ENCODE data around the gene TDP2.
"Not testable (repeated sequence)": the region's sequence is repeated elsewhere in the genome, so short reads cannot be mapped to it uniquely, and the experiment has no call there.

Gene TDP2

GRCh38 chr6:24666641-24667377 is at the start of gene TDP2, which contains the start of gene ACOT13:
TSS of gene TDP2 (minus strand) at chr6:24666899. CDS start at chr6:24666862, 37 bp downstream.
TSS of gene ACOT13 (plus strand) at chr6:24667077. CDS start at chr6:24667264, 187 bp downstream.
- Mint-ChIP-seq H3K36me3 (ENCODE audit: low read depth) (peaks cover 85% of the 10 kb centered on the region), H3K27ac (peak within 1 kb of the TSS; percentile 99), H3K27me3 (no peaks in the 10 kb centered on the region), H3K4me3 (peak within 1 kb of the TSS; percentile 96), H3K4me1 (ENCODE audit: low read depth) (peaks cover 52% of the 10 kb centered on the region), H3K9me3 (peaks cover 12% of the 10 kb centered on the region)
- DNase-seq: peak; percentile 96

- no peak for DNase-seq
- Mint-ChIP-seq H3K4me3 (no peak overlapping the region), H3K27me3 (no peaks in the 10 kb centered on the region), H3K36me3 (ENCODE audit: low read depth) (peaks cover 97% of the 10 kb centered on the region), H3K27ac (peak overlapping the region; percentile 81), H3K4me1 (ENCODE audit: low read depth) (peaks cover 61% of the 10 kb centered on the region), H3K9me3 (no peaks in the 10 kb centered on the region)
Observed at GRCh38 chr6:24710519-24711303, 44.0 kb upstream of the TDP2 start.

- Mint-ChIP-seq H3K27ac (peak overlapping the region; percentile 81), H3K36me3 (ENCODE audit: low read depth) (peaks cover 97% of the 10 kb centered on the region), H3K4me3 (no peak overlapping the region), H3K4me1 (ENCODE audit: low read depth) (peaks cover 58% of the 10 kb centered on the region), H3K9me3 (no peaks in the 10 kb centered on the region), H3K27me3 (no peaks in the 10 kb centered on the region)
- no peak for DNase-seq
Observed at GRCh38 chr6:24709014-24709711, 42.5 kb upstream of the TDP2 start.

GRCh38 chr6:24708612-24709011 is 41.9 kb upstream of the TDP2 start:
- H3K27me3 Mint-ChIP-seq: no peaks in the 10 kb centered on the region
- H3K9me3 Mint-ChIP-seq: no peaks in the 10 kb centered on the region
- peak overlapping the region; percentile 81 for H3K27ac Mint-ChIP-seq
- no peak overlapping the region for H3K4me3 Mint-ChIP-seq
- peaks cover 97% of the 10 kb centered on the region for H3K36me3 Mint-ChIP-seq (ENCODE audit: low read depth)
- no peak for DNase-seq
- peaks cover 58% of the 10 kb centered on the region for H3K4me1 Mint-ChIP-seq (ENCODE audit: low read depth)

- H3K4me1 Mint-ChIP-seq (ENCODE audit: low read depth): peaks cover 67% of the 10 kb centered on the region
- DNase-seq: no peak
- H3K27ac Mint-ChIP-seq: peak overlapping the region; percentile 86
- no peaks in the 10 kb centered on the region for H3K27me3 Mint-ChIP-seq
- H3K9me3 Mint-ChIP-seq: no peaks in the 10 kb centered on the region
- peaks cover 98% of the 10 kb centered on the region for H3K36me3 Mint-ChIP-seq (ENCODE audit: low read depth)
- no peak overlapping the region for H3K4me3 Mint-ChIP-seq
Observed at GRCh38 chr6:24704468-24704867, 37.8 kb upstream of the TDP2 start.

GRCh38 chr6:24702720-24703282 is 36.1 kb upstream of the TDP2 start:
- no peak for DNase-seq
- Mint-ChIP-seq H3K4me3 (no peak overlapping the region), H3K9me3 (no peaks in the 10 kb centered on the region), H3K27me3 (no peaks in the 10 kb centered on the region), H3K36me3 (ENCODE audit: low read depth) (peaks cover 94% of the 10 kb centered on the region), H3K27ac (peak overlapping the region; percentile 86), H3K4me1 (ENCODE audit: low read depth) (peaks cover 68% of the 10 kb centered on the region)

- H3K9me3 Mint-ChIP-seq: no peaks in the 10 kb centered on the region
- H3K4me1 Mint-ChIP-seq (ENCODE audit: low read depth): peaks cover 62% of the 10 kb centered on the region
- H3K36me3 Mint-ChIP-seq (ENCODE audit: low read depth): peaks cover 65% of the 10 kb centered on the region
- H3K27me3 Mint-ChIP-seq: no peaks in the 10 kb centered on the region
- peak overlapping the region; percentile 8 for H3K4me3 Mint-ChIP-seq
- H3K27ac Mint-ChIP-seq: peak overlapping the region; percentile 80
- no peak for DNase-seq
Observed at GRCh38 chr6:24699521-24700359, 33.0 kb upstream of the TDP2 start.

GRCh38 chr6:24696097-24696496 is 29.4 kb upstream of the TDP2 start:
- Mint-ChIP-seq H3K27ac (peak overlapping the region; percentile 70), H3K27me3 (no peaks in the 10 kb centered on the region), H3K9me3 (no peaks in the 10 kb centered on the region), H3K4me3 (no peak overlapping the region), H3K4me1 (ENCODE audit: low read depth) (peaks cover 52% of the 10 kb centered on the region), H3K36me3 (ENCODE audit: low read depth) (peaks cover 29% of the 10 kb centered on the region)
- DNase-seq: no peak

GRCh38 chr6:24695635-24696034 is 28.9 kb upstream of the TDP2 start:
- not testable (repeated sequence) for H3K4me3 Mint-ChIP-seq, H3K27me3 Mint-ChIP-seq, H3K9me3 Mint-ChIP-seq
- Mint-ChIP-seq H3K27ac (peak overlapping the region; percentile 79), H3K36me3 (ENCODE audit: low read depth) (peaks cover 25% of the 10 kb centered on the region), H3K4me1 (ENCODE audit: low read depth) (peaks cover 51% of the 10 kb centered on the region)
- peak; percentile 61 for DNase-seq

GRCh38 chr6:24694198-24694597 is 27.5 kb upstream of the TDP2 start:
- Mint-ChIP-seq H3K27me3 (no peaks in the 10 kb centered on the region), H3K4me1 (ENCODE audit: low read depth) (peaks cover 41% of the 10 kb centered on the region), H3K9me3 (no peaks in the 10 kb centered on the region), H3K36me3 (ENCODE audit: low read depth) (peaks cover 12% of the 10 kb centered on the region), H3K4me3 (no peak overlapping the region), H3K27ac (peak overlapping the region; percentile 15)
- no peak for DNase-seq

- peaks cover 38% of the 10 kb centered on the region for H3K4me1 Mint-ChIP-seq (ENCODE audit: low read depth)
- no peak for DNase-seq
- peaks cover 6% of the 10 kb centered on the region for H3K36me3 Mint-ChIP-seq (ENCODE audit: low read depth)
- no peak overlapping the region for H3K4me3 Mint-ChIP-seq
- no peaks in the 10 kb centered on the region for H3K27me3 Mint-ChIP-seq
- peak overlapping the region; percentile 10 for H3K27ac Mint-ChIP-seq
- H3K9me3 Mint-ChIP-seq: no peaks in the 10 kb centered on the region
Observed at GRCh38 chr6:24692848-24693592, 26.3 kb upstream of the TDP2 start.

- no peak overlapping the region for H3K4me3 Mint-ChIP-seq
- no peak for DNase-seq
- H3K4me1 Mint-ChIP-seq (ENCODE audit: low read depth): peaks cover 35% of the 10 kb centered on the region
- H3K27ac Mint-ChIP-seq: no peak overlapping the region
- H3K36me3 Mint-ChIP-seq (ENCODE audit: low read depth): peaks cover 4% of the 10 kb centered on the region
- H3K27me3 Mint-ChIP-seq: no peaks in the 10 kb centered on the region
- no peaks in the 10 kb centered on the region for H3K9me3 Mint-ChIP-seq
Observed at GRCh38 chr6:24692415-24692814, 25.7 kb upstream of the TDP2 start.

GRCh38 chr6:24692003-24692402 is 25.3 kb upstream of the TDP2 start:
- Mint-ChIP-seq H3K27me3 (no peaks in the 10 kb centered on the region), H3K4me1 (ENCODE audit: low read depth) (peaks cover 35% of the 10 kb centered on the region), H3K27ac (peak overlapping the region; percentile 15), H3K4me3 (no peak overlapping the region), H3K36me3 (ENCODE audit: low read depth) (peaks cover 7% of the 10 kb centered on the region), H3K9me3 (no peaks in the 10 kb centered on the region)
- no peak for DNase-seq

Measured in activated T-cell treated with anti-CD3 and anti-CD28 coated beads, Interleukin-2, amount 50 U/mL, for 24 hours (primary cell).